Rectal smooth muscle tissue (tissue), 1 donor: Measurements from ENCODE around the gene CCDC61.

Source experiments
- H3K27ac ChIP-seq: one replicate; pipeline ENCODE4 v1.7.0; 2013; ENCODE audit warnings: low read depth, low read length, inconsistent platforms
- H3K27me3 ChIP-seq: one replicate; pipeline ENCODE4 v1.7.0; 2013; ENCODE audit warnings: low read length; ENCODE audit not compliant: control insufficient read depth, insufficient read depth
- H3K36me3 ChIP-seq: one replicate; pipeline ENCODE4 v1.7.0; 2013; ENCODE audit warnings: low read length; ENCODE audit not compliant: control insufficient read depth, insufficient read depth
- H3K4me1 ChIP-seq: one replicate; pipeline ENCODE4 v1.7.0; 2013; ENCODE audit warnings: low read length; ENCODE audit not compliant: control insufficient read depth, insufficient read depth
- H3K4me3 ChIP-seq: one replicate; pipeline ENCODE4 v1.7.0; 2013; ENCODE audit warnings: low read length
- H3K9ac ChIP-seq: one replicate; pipeline ENCODE4 v1.7.0; 2013; ENCODE audit warnings: low read length

Gene CCDC61, protein sequence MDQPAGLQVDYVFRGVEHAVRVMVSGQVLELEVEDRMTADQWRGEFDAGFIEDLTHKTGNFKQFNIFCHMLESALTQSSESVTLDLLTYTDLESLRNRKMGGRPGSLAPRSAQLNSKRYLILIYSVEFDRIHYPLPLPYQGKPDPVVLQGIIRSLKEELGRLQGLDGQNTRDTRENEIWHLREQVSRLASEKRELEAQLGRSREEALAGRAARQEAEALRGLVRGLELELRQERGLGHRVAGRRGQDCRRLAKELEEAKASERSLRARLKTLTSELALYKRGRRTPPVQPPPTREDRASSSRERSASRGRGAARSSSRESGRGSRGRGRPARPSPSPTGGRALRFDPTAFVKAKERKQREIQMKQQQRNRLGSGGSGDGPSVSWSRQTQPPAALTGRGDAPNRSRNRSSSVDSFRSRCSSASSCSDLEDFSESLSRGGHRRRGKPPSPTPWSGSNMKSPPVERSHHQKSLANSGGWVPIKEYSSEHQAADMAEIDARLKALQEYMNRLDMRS

DNA sequence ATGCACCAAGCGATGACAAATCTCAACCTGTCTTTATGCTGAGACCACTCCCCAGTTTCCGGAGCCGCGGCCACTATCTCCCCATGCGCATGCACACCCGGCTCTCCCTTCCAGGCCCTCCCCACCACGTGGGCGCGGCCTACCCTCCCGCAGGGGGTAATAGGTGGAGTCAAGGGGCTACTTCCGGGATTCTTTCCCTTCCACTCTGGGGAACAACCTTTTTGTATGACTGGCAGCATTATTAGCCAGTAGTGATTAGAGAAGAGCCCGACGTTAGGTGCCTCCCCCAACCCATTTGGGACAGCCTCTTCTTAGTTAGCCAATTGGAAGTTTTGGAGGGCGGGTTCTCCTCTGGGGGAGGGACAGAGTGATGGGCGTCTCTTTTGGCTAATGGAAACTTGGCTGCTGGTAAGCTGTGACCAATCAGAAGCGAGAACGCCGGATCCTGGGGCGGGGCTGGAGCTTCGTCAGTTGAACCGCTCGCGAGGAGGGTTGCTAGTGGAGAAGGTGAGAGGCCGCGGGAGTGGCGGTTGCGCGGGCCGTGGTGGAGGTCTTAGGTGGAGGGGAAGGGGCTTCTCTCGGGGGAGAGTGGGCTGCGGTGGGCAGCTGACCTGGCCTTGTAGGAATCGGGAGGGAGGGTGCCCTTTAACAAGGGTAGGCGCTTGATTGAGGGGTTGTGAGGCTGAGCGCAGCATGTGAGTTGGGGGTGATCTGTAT lies at the start of gene CCDC61:
Gene CCDC61 (plus strand): TSS at position 470 of the 717 bp plus-strand sequence. CDS start 7,552 bp downstream, outside the sequence.
- H3K36me3 ChIP-seq = peaks cover 5% of the 10 kb centered on the region
- H3K27ac ChIP-seq = peak within 1 kb of the TSS; percentile 62
- H3K27me3 ChIP-seq = peaks cover under 1% of the 10 kb centered on the region
- peak within 1 kb of the TSS; percentile 29 for H3K9ac ChIP-seq
- H3K4me3 ChIP-seq = peak within 1 kb of the TSS; percentile 88
- H3K4me1 ChIP-seq = peaks cover 6% of the 10 kb centered on the region

DNA sequence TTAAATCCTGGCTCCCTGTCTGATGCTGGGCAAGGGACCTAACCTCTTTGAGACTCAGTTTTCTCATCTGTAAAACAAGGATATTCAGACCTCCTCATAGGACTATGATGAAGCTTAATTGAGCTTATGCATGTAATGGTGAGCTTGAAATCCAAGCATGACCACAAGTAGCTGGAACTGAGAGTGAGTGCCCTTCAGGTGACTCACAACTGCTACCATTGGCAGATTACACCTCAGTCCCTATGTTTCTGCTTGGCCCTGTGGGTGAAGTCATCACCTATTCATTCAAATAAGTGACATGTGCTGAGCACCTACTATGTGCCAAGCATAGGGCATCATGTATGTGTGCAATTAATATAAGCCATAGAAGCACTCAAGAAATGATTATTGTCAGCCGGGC lies 47.3 kb upstream of the CCDC61 start:
- Histone ChIP-seq H3K27ac (no peak overlapping the region), H3K4me1 (no peaks in the 10 kb centered on the region), H3K27me3 (peaks cover 2% of the 10 kb centered on the region), H3K9ac (no peak overlapping the region), H3K36me3 (no peaks in the 10 kb centered on the region), H3K4me3 (no peak overlapping the region)

DNA sequence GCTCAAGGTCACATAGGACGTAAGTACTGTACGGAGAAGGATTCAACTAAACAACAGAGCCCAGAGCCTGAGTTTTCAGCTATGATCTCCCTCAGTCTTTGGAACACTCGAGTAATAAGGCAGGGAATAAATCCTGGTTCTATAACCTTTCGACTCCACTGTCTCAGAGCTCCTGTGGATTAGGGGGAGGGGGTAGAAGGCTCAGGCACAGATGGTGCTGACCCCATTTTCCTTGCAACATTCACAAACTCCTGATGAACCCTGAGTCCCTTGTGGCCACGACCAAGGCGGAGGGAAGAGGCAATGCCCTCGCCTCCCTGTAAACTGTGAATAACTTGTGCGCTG lies 43.0 kb upstream of the CCDC61 start:
- H3K4me3 ChIP-seq = no peak overlapping the region
- H3K4me1 ChIP-seq = no peaks in the 10 kb centered on the region
- H3K27ac ChIP-seq = no peak overlapping the region
- H3K27me3 ChIP-seq = peaks cover 8% of the 10 kb centered on the region
- no peak overlapping the region for H3K9ac ChIP-seq
- no peaks in the 10 kb centered on the region for H3K36me3 ChIP-seq

DNA sequence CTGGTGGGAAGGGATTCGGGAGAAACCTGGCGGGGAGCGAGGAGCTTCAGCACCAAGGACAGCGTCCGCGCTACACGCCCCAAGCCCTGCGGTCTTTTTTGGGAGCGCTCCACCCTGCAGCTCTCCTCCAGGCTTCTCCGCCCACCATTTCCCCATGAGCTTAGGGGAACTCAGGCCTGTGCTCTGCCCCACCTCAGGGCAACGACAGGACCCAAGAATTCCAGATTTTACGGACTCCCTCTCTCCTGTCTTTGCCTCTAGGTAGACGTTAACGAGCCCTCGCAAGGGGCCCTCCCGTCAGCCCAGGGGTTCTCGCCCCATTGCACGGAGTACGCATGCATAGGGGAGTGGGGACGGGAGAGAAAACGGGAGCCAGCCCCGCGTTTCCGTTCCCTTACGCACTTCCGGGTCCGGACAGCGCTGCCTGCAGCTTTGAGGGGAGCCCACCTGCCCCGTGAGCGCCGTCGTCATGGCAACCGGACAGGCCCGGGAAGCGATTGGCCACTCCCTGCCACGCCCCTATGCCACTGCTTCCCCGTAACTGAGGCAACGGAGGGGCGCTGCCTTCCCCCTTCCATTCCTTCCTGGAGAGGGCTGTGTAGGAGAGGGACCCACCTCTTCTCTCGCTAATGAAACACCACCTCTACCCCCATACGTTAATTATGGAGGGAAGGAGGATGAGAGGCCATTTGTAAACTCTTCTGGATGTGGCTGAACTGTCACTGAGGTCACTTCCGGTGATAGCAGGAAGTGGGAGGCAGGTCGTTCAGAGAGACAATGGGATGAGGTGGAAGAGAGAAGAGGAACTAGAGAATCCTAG lies 42.4 kb upstream of the CCDC61 start:
- Histone ChIP-seq H3K36me3 (no peaks in the 10 kb centered on the region), H3K27me3 (peaks cover 8% of the 10 kb centered on the region), H3K4me3 (peak overlapping the region; percentile 39), H3K4me1 (no peaks in the 10 kb centered on the region), H3K9ac (no peak overlapping the region), H3K27ac (no peak overlapping the region)

DNA sequence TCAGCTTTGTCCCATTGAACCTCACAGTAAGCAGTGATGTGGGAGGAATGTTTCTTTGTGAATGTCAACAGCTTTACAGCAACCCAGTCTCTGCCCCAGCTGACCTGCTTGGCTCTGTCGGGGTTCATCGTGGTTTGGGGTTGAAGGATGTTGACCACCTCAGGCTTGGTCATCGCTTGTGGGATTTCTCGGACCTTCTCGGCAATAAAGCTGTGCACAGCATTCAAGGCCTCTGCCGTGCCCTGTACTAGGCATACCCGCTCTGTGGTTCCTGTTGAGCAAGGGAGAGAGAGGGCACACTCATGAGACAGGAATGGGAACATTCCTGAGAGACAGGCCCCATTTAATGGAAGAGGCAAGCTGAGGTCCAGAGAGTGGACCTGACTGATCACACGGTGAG lies 41.6 kb upstream of the CCDC61 start:
- Histone ChIP-seq H3K27ac (no peak overlapping the region), H3K4me3 (no peak overlapping the region), H3K9ac (no peak overlapping the region), H3K4me1 (no peaks in the 10 kb centered on the region), H3K27me3 (peaks cover 8% of the 10 kb centered on the region), H3K36me3 (no peaks in the 10 kb centered on the region)

DNA sequence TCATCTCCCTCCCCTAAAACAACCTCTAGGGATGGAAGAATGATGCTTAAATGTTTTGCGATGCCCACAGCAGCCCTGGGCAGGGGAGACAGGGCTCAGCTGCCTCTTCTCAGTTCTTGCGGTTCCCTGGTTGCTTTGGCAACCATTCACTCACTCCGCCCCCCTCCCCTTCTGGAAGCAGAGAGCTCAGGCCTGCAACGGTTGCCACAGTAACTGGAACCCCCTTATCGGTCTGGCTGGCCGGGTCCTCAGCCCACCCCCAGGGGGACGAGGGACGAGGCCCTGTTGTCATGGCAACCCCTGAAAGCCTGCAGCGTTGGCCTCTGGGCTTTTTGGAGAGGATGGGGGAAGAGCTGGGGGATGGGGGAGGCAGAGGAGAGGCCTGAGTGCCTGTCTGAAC lies 41.1 kb upstream of the CCDC61 start:
- no peak overlapping the region for H3K27ac ChIP-seq
- H3K9ac ChIP-seq = no peak overlapping the region
- no peaks in the 10 kb centered on the region for H3K36me3 ChIP-seq
- no peaks in the 10 kb centered on the region for H3K4me1 ChIP-seq
- no peak overlapping the region for H3K4me3 ChIP-seq
- H3K27me3 ChIP-seq = peaks cover 8% of the 10 kb centered on the region

DNA sequence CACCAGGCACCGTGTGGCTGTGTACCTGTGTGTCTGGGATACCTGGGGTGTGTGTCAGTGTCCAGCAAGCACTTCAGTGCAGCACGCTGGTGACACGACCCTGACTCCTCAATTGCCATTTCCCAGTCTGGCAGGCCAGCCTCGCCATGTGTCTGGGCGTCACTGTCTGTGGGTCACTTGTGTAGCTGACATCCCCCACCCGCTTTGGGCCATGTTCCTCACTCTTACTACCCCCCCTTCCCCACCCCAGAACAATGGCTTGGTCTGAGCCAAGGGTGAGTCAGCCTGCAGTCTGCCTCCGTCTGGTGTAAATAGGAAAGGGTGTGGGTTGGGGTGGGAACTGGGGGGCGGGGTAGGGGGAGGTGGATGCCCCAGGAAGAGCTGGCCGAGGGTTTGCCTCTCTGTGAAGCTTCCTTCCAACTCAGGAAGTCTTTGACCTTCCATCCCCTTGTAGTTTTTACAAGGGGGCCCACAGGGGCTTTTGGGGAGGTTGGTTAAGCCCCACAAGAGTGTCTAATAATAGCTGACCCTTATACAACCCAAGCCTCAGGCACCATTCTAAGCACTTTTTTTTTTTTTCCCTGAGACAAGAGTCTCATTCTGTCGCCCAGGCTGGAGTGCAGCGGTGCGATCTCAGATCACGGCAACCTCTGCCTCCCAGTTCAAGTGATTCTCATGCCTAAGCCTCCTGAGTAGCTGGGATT lies 39.2 kb upstream of the CCDC61 start:
- H3K27ac ChIP-seq = no peak overlapping the region
- no peak overlapping the region for H3K4me3 ChIP-seq
- H3K27me3 ChIP-seq = peaks cover 8% of the 10 kb centered on the region
- no peaks in the 10 kb centered on the region for H3K36me3 ChIP-seq
- H3K4me1 ChIP-seq = no peaks in the 10 kb centered on the region
- no peak overlapping the region for H3K9ac ChIP-seq

DNA sequence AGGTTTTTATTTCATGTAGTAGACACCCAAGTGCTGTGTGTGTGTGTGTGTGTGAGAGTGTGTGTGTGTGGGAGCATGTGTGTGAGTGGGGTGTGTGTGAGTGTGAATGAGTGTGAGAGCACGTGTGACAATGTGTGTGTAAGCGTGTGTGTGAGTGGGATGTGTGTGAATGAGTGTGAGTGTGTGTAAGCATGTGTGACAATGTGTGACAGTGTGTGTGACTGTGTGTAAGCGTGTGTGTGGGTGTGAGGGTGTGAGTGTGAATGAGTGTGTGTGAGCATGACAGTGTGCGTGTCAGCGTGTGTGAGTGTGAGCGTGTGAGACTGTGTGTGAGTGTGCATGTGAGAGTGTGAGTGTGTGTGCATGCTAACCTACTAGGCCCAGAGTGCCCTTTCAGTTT lies 36.9 kb upstream of the CCDC61 start:
- Histone ChIP-seq H3K4me1 (no peaks in the 10 kb centered on the region), H3K36me3 (no peaks in the 10 kb centered on the region), H3K27me3 (peaks cover 3% of the 10 kb centered on the region), H3K9ac (no peak overlapping the region), H3K4me3 (no peak overlapping the region), H3K27ac (no peak overlapping the region)

DNA sequence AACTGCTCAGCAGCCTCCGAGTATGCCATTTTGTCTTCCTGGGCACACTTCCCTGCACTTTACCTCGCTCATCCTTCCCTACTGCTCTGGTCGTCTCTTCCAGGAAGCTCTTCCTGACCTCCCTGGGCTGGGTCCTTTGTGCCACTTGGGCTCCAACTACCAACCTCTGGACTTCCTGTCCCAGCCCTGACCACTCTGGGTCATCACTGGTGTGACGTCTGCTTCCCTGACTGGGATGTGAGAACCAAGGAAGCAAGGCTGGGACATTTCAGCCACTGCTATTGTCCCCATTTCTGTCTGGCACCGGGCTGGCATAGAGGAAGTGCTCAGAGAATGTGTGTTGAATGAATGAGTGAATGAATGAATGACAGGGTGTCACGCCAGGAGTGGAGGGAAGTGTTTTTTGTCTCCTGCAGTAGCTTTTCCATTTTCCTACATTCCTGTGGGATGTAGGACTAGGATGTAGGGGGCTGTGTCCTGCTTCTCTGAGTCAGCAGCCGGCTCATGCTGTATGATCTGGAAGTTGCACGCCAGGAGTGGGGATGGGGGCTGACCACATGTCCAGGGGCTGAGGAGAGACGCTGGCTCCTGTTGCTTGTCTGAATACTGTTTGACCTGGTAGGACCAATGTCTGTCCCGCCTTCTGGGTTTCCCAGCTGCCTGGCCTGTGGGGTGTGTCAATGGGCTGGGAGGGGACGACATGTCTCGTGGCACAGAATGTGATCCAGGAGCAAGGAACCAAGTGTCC lies 36.3 kb upstream of the CCDC61 start:
- Histone ChIP-seq H3K4me3 (no peak overlapping the region), H3K27me3 (peaks cover 3% of the 10 kb centered on the region), H3K9ac (no peak overlapping the region), H3K27ac (no peak overlapping the region), H3K4me1 (no peaks in the 10 kb centered on the region), H3K36me3 (no peaks in the 10 kb centered on the region)

DNA sequence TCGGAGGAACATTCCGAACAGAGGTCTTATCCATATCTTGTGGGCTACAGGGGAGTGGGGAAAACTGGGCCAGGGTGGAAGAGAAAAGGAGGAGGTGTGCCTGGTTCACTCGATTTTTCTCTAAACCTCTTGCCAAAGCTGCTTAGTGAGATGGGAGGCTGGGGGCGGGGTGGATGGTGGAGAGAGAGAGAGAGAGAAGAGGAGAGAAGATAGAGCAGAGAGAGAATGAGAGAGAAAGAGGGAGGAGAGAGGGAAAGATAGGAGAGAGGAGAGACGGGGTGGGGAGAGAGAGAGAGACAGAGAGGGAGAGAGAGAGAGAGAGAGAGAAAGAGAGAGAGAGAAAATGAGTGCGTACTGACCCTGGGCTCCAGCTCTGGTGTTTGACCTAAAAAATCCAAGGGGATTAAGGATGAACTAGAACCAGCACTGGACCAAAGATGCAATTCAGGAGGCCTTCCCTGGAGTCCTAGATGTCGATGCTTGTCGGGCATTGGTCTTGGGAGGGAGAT lies 35.7 kb upstream of the CCDC61 start:
- peaks cover 3% of the 10 kb centered on the region for H3K27me3 ChIP-seq
- no peaks in the 10 kb centered on the region for H3K36me3 ChIP-seq
- H3K9ac ChIP-seq = no peak overlapping the region
- no peaks in the 10 kb centered on the region for H3K4me1 ChIP-seq
- no peak overlapping the region for H3K27ac ChIP-seq
- H3K4me3 ChIP-seq = no peak overlapping the region

DNA sequence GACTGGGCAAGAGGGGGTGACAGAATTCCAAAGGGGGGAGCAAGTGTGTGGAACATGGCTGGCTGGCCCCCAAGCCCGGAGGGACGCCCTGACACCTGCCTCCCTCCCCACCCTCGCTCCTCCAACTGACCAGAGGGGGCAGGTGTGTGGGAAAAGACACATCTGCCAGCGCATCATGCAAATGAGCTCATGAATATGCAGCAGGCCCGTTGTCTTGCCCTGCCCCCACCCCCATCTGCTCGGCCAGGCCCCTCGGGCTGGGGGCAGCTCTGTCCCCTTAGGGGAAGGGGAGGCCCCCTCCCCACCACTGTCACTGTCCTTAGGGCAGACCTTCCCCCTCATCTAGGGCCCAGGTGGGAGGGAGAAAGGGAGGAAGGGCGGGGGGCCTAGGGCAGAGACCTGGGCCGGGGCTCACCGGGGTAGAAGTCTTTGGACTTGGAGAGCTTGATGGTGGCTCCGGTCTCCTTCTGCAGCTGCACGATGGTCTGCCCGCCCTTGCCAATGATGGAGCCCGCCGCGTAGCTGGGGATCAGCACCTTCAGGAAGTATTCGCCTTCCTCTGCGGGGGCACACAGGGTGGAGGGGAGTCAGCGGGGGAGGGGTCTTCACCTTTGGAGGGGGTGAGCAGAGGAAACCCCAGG lies 34.6 kb upstream of the CCDC61 start:
- no peak overlapping the region for H3K9ac ChIP-seq
- H3K27me3 ChIP-seq = peaks cover 3% of the 10 kb centered on the region
- H3K36me3 ChIP-seq = no peaks in the 10 kb centered on the region
- no peak overlapping the region for H3K27ac ChIP-seq
- no peaks in the 10 kb centered on the region for H3K4me1 ChIP-seq
- H3K4me3 ChIP-seq = no peak overlapping the region
